K562 (cell line): ENCODE measurements around the gene LST1. TPM values are rescaled to one million over a fixed set of nuclear protein-coding genes. Genes with fewer than 3 reads are reported as not detected.

Source experiments
- AFF1 ChIP-seq, 2 experiments: fragments of 450-650 bp; IDR thresholded peaks; 2 replicates each; pipeline ENCODE4 v1.6.1; 2018; ENCODE audit warnings: mild to moderate bottlenecking in 2 of 2, low read depth in 1 of 2; ENCODE audit not compliant: partially characterized antibody in 2 of 2
- MCM3 ChIP-seq: fragments of 450-650 bp; IDR thresholded peaks from 2 replicates; pipeline ENCODE4 v1.6.1; 2016
- ZNF507 ChIP-seq: conservative IDR thresholded peaks from 2 replicates; pipeline ENCODE4 v1.6.1; 2017; ENCODE audit warnings: missing genetic modification characterization, missing compliant biosample characterization
- ZNF655 ChIP-seq: fragments of 250-450 bp; sonication (Bioruptor Pico); IDR thresholded peaks from 2 replicates; pipeline ENCODE4 v1.5.0; 2021
- ZNF668 ChIP-seq: fragments of 250-450 bp; sonication (Bioruptor Pico); IDR thresholded peaks from 2 replicates; pipeline ENCODE4 v1.8.0; 2022; ENCODE audit warnings: mild to moderate bottlenecking, inconsistent platforms
- polyA plus RNA-seq, 8 experiments: library from polyadenylated mRNA; depleted of rRNA in 4 of 8; stranded (reverse) in 5 of 8; unstranded in 3 of 8; fragments of >200 nt; fragmentation: Nextera tagmentation in 2 of 8; fragmentation: Illumina TruSeq in 1 of 8; extraction: Ambion mirVana in 2 of 8; extraction: Trizol in 1 of 8; gene quantifications; 2 replicates each; pipeline versions ENCODE4 v1.2.1 to v1.2.3, GENCODE V29; 2011 to 2014; ENCODE audit warnings: inconsistent platforms in 1 of 8, missing spikeins in 1 of 8
- total RNA-seq, 7 experiments: library from RNA; depleted of rRNA in 6 of 7; stranded (reverse); fragments of >200 nt in 6 of 7; fragmentation: Illumina TruSeq in 2 of 7; extraction: Trizol in 2 of 7; gene quantifications; 2 replicates each; pipeline versions ENCODE4 v1.2.1 to v1.2.3, GENCODE V29; 2011 to 2021; ENCODE audit warnings: low replicate concordance in 1 of 7
- TF ChIP-seq, protein P1 (sequence below): fragments of 450-650 bp; IDR thresholded peaks from 2 replicates; pipeline ENCODE4 v1.6.1; 2018; ENCODE audit not compliant: partially characterized antibody
- TF ChIP-seq, protein P2 (sequence below): fragments of 450-650 bp; IDR thresholded peaks from 2 replicates; pipeline ENCODE4 v1.6.1; 2016
- TF ChIP-seq, protein P3 (sequence below): fragments of 450-650 bp; IDR thresholded peaks from 2 replicates; pipeline ENCODE4 v1.6.1; 2017; ENCODE audit warnings: antibody characterized with exemption

Gene LST1
- total and polyA plus RNA-seq, 9 of the 15 experiments (the other 6 are each of a cell fraction or from before 2014, with no cell fraction given) = 0.82 to 7.8 (median 1.7) TPM

DNA sequence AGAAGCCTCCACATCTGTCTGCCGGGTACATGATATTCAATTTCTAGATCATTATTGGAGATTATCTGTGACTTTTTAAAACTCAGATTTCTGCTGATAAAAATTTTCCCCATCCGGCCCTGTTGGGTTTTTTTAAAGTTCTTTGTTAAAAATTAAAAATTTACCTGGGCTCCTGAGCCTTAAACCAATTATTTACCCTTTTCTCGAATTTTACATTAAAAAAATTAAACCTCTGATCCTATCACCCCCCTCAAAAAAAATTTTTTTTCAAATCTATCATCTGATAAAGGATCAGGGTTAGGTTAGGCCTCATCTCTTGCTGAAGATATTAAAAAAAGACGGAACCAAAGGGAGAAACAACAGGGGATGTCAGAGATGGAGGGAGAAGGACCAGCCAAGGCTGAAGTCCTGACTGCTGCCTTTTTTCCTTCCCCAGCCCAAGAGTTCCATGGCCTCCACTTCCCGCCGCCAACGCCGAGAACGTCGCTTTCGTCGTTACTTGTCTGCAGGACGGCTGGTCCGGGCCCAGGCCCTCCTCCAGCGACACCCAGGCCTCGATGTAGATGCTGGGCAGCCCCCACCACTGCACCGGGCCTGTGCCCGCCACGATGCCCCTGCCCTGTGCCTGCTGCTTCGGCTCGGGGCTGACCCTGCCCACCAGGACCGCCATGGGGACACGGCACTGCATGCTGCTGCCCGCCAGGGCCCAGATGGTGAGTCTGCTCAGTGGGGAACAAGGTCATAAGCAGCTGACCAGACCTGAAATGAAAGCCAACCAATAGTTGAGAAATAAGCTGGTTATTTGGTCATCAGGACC lies 38.1 kb upstream of the LST1 start (continued):
- TF ChIP-seq AFF1 (IDR thresholded peaks at IDR 0.05; ENCODE audit: low read depth in 1 of 2, partially characterized antibody in 2 of 2) = no peak
- TF ChIP-seq, protein P1, sequence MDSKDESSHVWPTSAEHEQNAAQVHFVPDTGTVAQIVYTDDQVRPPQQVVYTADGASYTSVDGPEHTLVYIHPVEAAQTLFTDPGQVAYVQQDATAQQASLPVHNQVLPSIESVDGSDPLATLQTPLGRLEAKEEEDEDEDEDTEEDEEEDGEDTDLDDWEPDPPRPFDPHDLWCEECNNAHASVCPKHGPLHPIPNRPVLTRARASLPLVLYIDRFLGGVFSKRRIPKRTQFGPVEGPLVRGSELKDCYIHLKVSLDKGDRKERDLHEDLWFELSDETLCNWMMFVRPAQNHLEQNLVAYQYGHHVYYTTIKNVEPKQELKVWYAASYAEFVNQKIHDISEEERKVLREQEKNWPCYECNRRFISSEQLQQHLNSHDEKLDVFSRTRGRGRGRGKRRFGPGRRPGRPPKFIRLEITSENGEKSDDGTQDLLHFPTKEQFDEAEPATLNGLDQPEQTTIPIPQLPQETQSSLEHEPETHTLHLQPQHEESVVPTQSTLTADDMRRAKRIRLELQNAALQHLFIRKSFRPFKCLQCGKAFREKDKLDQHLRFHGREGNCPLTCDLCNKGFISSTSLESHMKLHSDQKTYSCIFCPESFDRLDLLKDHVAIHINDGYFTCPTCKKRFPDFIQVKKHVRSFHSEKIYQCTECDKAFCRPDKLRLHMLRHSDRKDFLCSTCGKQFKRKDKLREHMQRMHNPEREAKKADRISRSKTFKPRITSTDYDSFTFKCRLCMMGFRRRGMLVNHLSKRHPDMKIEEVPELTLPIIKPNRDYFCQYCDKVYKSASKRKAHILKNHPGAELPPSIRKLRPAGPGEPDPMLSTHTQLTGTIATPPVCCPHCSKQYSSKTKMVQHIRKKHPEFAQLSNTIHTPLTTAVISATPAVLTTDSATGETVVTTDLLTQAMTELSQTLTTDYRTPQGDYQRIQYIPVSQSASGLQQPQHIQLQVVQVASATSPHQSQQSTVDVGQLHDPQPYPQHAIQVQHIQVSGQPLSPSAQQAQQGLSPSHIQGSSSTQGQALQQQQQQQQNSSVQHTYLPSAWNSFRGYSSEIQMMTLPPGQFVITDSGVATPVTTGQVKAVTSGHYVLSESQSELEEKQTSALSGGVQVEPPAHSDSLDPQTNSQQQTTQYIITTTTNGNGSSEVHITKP = no peak
- no peak for TF ChIP-seq ZNF507 (tag)
- no peak for TF ChIP-seq ZNF655 (CRISPR knock-in tag)
- TF ChIP-seq MCM3 = no peak
- TF ChIP-seq, protein P2, sequence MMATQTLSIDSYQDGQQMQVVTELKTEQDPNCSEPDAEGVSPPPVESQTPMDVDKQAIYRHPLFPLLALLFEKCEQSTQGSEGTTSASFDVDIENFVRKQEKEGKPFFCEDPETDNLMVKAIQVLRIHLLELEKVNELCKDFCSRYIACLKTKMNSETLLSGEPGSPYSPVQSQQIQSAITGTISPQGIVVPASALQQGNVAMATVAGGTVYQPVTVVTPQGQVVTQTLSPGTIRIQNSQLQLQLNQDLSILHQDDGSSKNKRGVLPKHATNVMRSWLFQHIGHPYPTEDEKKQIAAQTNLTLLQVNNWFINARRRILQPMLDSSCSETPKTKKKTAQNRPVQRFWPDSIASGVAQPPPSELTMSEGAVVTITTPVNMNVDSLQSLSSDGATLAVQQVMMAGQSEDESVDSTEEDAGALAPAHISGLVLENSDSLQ = no peak
- TF ChIP-seq, protein P3, sequence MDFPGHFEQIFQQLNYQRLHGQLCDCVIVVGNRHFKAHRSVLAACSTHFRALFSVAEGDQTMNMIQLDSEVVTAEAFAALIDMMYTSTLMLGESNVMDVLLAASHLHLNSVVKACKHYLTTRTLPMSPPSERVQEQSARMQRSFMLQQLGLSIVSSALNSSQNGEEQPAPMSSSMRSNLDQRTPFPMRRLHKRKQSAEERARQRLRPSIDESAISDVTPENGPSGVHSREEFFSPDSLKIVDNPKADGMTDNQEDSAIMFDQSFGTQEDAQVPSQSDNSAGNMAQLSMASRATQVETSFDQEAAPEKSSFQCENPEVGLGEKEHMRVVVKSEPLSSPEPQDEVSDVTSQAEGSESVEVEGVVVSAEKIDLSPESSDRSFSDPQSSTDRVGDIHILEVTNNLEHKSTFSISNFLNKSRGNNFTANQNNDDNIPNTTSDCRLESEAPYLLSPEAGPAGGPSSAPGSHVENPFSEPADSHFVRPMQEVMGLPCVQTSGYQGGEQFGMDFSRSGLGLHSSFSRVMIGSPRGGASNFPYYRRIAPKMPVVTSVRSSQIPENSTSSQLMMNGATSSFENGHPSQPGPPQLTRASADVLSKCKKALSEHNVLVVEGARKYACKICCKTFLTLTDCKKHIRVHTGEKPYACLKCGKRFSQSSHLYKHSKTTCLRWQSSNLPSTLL = no peak
- TF ChIP-seq ZNF668 (CRISPR knock-in tag) = no peak
